ENCODE results near the gene NXT1. TPM values are rescaled to one million over a fixed set of nuclear protein-coding genes. Genes with fewer than 3 reads are reported as not detected.

NXT1 gene
- total RNA-seq, 2 donors from 2014 or later, result 39.2 to 59.8 TPM

DNA sequence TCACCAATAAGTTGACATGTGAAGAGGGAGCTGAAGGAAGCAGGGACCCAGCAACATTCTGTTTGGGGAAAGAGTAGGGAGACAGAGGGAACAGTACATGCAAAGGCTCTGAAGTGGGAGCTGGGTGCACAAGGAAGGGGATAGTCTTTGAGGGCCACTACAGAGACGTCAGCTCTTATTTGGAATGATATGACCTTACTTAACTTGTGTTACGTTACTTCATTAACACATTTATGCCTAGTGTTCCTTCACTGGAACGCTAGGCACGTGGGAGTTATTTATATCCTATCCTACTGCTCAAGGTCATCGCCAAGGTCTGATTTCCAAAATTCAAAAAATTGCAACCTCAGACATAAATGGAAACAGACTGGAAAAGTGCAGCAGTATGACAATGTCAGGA is 50.5 kb downstream of the NXT1 start:
- DNase-seq (ENCODE audit: low spot score), result no peak
- H3K27me3 ChIP-seq (replicated peaks; ENCODE audit: insufficient read depth), result no peaks in the 10 kb centered on the region
- H3K36me3 ChIP-seq, result no peaks in the 10 kb centered on the region
- intact Hi-C loops (cut with DNase I), result no loop called here
- 94% methylated on average over 5 of the region's 5 CpGs for WGBS
- TF ChIP-seq POLR2AphosphoS5 (IDR thresholded peaks at IDR 0.05) (no peak), POLR2A (IDR thresholded peaks at IDR 0.05) (no peak)
- TF ChIP-seq, protein P1, sequence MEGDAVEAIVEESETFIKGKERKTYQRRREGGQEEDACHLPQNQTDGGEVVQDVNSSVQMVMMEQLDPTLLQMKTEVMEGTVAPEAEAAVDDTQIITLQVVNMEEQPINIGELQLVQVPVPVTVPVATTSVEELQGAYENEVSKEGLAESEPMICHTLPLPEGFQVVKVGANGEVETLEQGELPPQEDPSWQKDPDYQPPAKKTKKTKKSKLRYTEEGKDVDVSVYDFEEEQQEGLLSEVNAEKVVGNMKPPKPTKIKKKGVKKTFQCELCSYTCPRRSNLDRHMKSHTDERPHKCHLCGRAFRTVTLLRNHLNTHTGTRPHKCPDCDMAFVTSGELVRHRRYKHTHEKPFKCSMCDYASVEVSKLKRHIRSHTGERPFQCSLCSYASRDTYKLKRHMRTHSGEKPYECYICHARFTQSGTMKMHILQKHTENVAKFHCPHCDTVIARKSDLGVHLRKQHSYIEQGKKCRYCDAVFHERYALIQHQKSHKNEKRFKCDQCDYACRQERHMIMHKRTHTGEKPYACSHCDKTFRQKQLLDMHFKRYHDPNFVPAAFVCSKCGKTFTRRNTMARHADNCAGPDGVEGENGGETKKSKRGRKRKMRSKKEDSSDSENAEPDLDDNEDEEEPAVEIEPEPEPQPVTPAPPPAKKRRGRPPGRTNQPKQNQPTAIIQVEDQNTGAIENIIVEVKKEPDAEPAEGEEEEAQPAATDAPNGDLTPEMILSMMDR (IDR thresholded peaks at IDR 0.05), result no peak
- no peak overlapping the region for H3K4me3 ChIP-seq
- H3K27ac ChIP-seq, result no peak overlapping the region
- no peaks in the 10 kb centered on the region for H3K4me1 ChIP-seq (replicated peaks)
- no peaks in the 10 kb centered on the region for H3K9me3 ChIP-seq

DNA sequence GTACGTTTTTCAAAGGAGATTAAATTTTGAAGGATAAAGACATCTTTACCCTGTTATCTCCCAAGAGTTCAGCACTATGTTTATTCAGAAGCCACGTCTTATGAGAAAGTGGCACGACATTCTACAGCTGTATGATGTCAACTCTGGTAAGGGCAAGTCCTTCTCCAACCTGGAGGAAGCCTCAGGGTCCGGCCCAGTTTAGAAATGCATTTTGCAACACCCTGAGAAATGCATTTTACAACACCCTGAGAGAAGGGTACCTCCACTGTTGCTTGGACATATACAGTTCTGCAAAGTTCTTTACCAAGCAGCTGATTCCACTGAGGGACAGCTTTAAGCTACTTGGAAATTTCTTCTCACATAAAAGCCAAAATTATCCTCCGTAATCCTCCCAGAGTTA is 53.2 kb downstream of the NXT1 start:
- 53% methylated on average over 5 of the region's 5 CpGs for WGBS
- TF ChIP-seq, protein P1 (IDR thresholded peaks at IDR 0.05), result no peak
- TF ChIP-seq POLR2A (IDR thresholded peaks at IDR 0.05) (no peak), POLR2AphosphoS5 (IDR thresholded peaks at IDR 0.05) (no peak)
- H3K4me3 ChIP-seq, result no peak overlapping the region
- no peak for DNase-seq (ENCODE audit: low spot score)
- H3K27me3 ChIP-seq (replicated peaks; ENCODE audit: insufficient read depth), result no peaks in the 10 kb centered on the region
- no peak overlapping the region for H3K27ac ChIP-seq
- no peaks in the 10 kb centered on the region for H3K4me1 ChIP-seq (replicated peaks)
- intact Hi-C loops (cut with DNase I), result no loop called here
- H3K9me3 ChIP-seq, result no peaks in the 10 kb centered on the region
- H3K36me3 ChIP-seq, result no peaks in the 10 kb centered on the region

DNA sequence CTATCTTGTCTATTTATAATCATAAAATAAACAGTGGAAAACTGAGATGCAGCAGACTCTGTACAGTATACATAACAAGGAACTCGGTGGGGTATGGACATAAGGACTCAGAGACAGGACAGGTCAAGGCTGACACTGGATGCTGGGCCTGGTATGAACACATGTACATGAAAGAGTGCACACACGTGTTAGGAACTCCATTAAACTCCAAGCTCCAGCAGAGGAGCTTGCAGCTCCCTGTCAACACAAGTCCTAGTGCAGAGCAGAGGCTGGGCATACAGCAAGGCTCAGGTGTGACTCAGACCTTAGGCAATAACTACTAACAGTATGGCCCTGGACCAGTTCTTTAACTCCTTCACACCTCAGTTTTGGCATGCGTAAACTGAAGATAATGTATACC is 53.6 kb downstream of the NXT1 start:
- no peaks in the 10 kb centered on the region for H3K27me3 ChIP-seq (replicated peaks; ENCODE audit: insufficient read depth)
- H3K27ac ChIP-seq, result no peak overlapping the region
- 44% methylated on average over 3 of the region's 3 CpGs for WGBS
- no peak overlapping the region for H3K4me3 ChIP-seq
- H3K9me3 ChIP-seq, result no peaks in the 10 kb centered on the region
- TF ChIP-seq POLR2A (IDR thresholded peaks at IDR 0.05) (no peak), POLR2AphosphoS5 (IDR thresholded peaks at IDR 0.05) (no peak)
- TF ChIP-seq, protein P1 (IDR thresholded peaks at IDR 0.05), result no peak
- no peak for DNase-seq (ENCODE audit: low spot score)
- intact Hi-C loops (cut with DNase I), result no loop called here
- H3K4me1 ChIP-seq (replicated peaks), result no peaks in the 10 kb centered on the region
- H3K36me3 ChIP-seq, result no peaks in the 10 kb centered on the region

Small RNA genes within 50 kb of the gene (small RNA-seq; reads per million reads assigned to genes)
- 0 reads per million in 2 donors for gene RNA5SP479

Other genes starting within 250 kb of the NXT1 start
- gene GZF1, start 11.4 kb downstream of the NXT1 start, total RNA-seq, result 10 to 100 TPM in 1 of 2 donors, 1 to 10 TPM in 1; 9.4 to 45.3 TPM
- gene NAPB, start 70.7 kb downstream of the NXT1 start, total RNA-seq, result 10 to 100 TPM in 1 of 2 donors, 1 to 10 TPM in 1; 8.1 to 24.3 TPM
- gene CSTL1, start 88.9 kb downstream of the NXT1 start, total RNA-seq, result not detected
- not detected for gene CST11, start 102.1 kb downstream of the NXT1 start, total RNA-seq
- gene CST8, start 140.3 kb downstream of the NXT1 start, total RNA-seq, result under 1 TPM in 1 of 2 donors, not detected in 1; 0.74 TPM
- gene CST9L, start 217.7 kb downstream of the NXT1 start, total RNA-seq, result 10 to 100 TPM in 1 of 2 donors, not detected in 1; 44.0 TPM